Measurements from ENCODE around the gene BAD. TPM values are rescaled to one million over a fixed set of nuclear protein-coding genes. Genes with fewer than 3 reads are reported as not detected.

BAD gene
- total RNA-seq, 2 experiments from 2014 or later: 21.2 to 74.2 TPM

- TF ChIP-seq EZH2phosphoT487 (IDR thresholded peaks at IDR 0.05; ENCODE audit: borderline replicate concordance, low read depth, low read length) (no peak), CTCF (conservative IDR thresholded peaks at IDR 0.05; ENCODE audit: low read length) (no peak)
- Histone ChIP-seq H3K4me1 (ENCODE audit: insufficient read depth, low read length, poor library complexity, severe bottlenecking) (no peaks in the 10 kb centered on the region), H4K20me1 (ENCODE audit: insufficient read depth, low read length) (no peaks in the 10 kb centered on the region), H3K36me3 (ENCODE audit: insufficient read depth, low read length) (no peaks in the 10 kb centered on the region), H3K79me2 (ENCODE audit: insufficient read depth, low read depth, low read length) (no peaks in the 10 kb centered on the region), H3K9me3 (ENCODE audit: low read length) (no peaks in the 10 kb centered on the region), H3K4me2 (ENCODE audit: low read length) (no peak overlapping the region), H3K27ac (ENCODE audit: low read depth, low read length, poor library complexity, severe bottlenecking) (no peak overlapping the region), H2AFZ (ENCODE audit: low read length) (no peak overlapping the region), H3K4me3 (ENCODE audit: low read depth, low read length, poor library complexity, severe bottlenecking) (no peak overlapping the region), H3K9me2 (ENCODE audit: insufficient read depth, low read length) (no peaks in the 10 kb centered on the region)
- no peak for DNase-seq (ENCODE audit: low spot score)
- no TSS peak for BruUV-seq (replicated peaks)
- CTCF ChIA-PET (ENCODE audit: unreplicated experiment): no interaction called here
- intact Hi-C loops (cut with micrococcal nuclease; ENCODE audit: unreplicated experiment): no loop called here
- POLR2A ChIA-PET: no interaction called here
Measured at GRCh38 chr11:64294774-64295173, 10.3 kb upstream of the BAD start.

- H3K36me3 ChIP-seq (ENCODE audit: insufficient read depth, low read length): no peaks in the 10 kb centered on the region
- no peaks in the 10 kb centered on the region for H4K20me1 ChIP-seq (ENCODE audit: insufficient read depth, low read length)
- intact Hi-C loops (cut with micrococcal nuclease; ENCODE audit: unreplicated experiment): no loop called here
- H3K4me2 ChIP-seq (ENCODE audit: low read length): no peak overlapping the region
- ChIA-PET CTCF (ENCODE audit: unreplicated experiment) (no interaction called here), POLR2A (no interaction called here)
- no peaks in the 10 kb centered on the region for H3K9me3 ChIP-seq (ENCODE audit: low read length)
- H3K4me3 ChIP-seq (ENCODE audit: low read depth, low read length, poor library complexity, severe bottlenecking): no peak overlapping the region
- BruUV-seq (replicated peaks): no TSS peak
- no peaks in the 10 kb centered on the region for H3K9me2 ChIP-seq (ENCODE audit: insufficient read depth, low read length)
- no peaks in the 10 kb centered on the region for H3K4me1 ChIP-seq (ENCODE audit: insufficient read depth, low read length, poor library complexity, severe bottlenecking)
- no peak overlapping the region for H2AFZ ChIP-seq (ENCODE audit: low read length)
- no peaks in the 10 kb centered on the region for H3K79me2 ChIP-seq (ENCODE audit: insufficient read depth, low read depth, low read length)
- H3K27ac ChIP-seq (ENCODE audit: low read depth, low read length, poor library complexity, severe bottlenecking): no peak overlapping the region
- no peak for TF ChIP-seq EZH2phosphoT487 (IDR thresholded peaks at IDR 0.05; ENCODE audit: borderline replicate concordance, low read depth, low read length)
- TF ChIP-seq CTCF (conservative IDR thresholded peaks at IDR 0.05; ENCODE audit: low read length): no peak
- DNase-seq (ENCODE audit: low spot score): no peak
Measured at GRCh38 chr11:64292460-64293254, 8.2 kb upstream of the BAD start.

GRCh38 chr11:64291752-64292459 lies 7.4 kb upstream of the BAD start:
- H3K4me1 ChIP-seq (ENCODE audit: insufficient read depth, low read length, poor library complexity, severe bottlenecking): no peaks in the 10 kb centered on the region
- no peak overlapping the region for H3K4me3 ChIP-seq (ENCODE audit: low read depth, low read length, poor library complexity, severe bottlenecking)
- TF ChIP-seq CTCF (conservative IDR thresholded peaks at IDR 0.05; ENCODE audit: low read length): no peak
- TF ChIP-seq EZH2phosphoT487 (IDR thresholded peaks at IDR 0.05; ENCODE audit: borderline replicate concordance, low read depth, low read length): no peak

More at GRCh38 chr11:64291752-64292459, 7.4 kb upstream of the BAD start:
- no peaks in the 10 kb centered on the region for H3K79me2 ChIP-seq (ENCODE audit: insufficient read depth, low read depth, low read length)
- no peak overlapping the region for H2AFZ ChIP-seq (ENCODE audit: low read length)
- DNase-seq (ENCODE audit: low spot score): no peak
- no peaks in the 10 kb centered on the region for H3K36me3 ChIP-seq (ENCODE audit: insufficient read depth, low read length)
- H3K9me2 ChIP-seq (ENCODE audit: insufficient read depth, low read length): no peaks in the 10 kb centered on the region
- BruUV-seq (replicated peaks): no TSS peak
- H4K20me1 ChIP-seq (ENCODE audit: insufficient read depth, low read length): no peaks in the 10 kb centered on the region
- no peaks in the 10 kb centered on the region for H3K9me3 ChIP-seq (ENCODE audit: low read length)
- intact Hi-C loops (cut with micrococcal nuclease; ENCODE audit: unreplicated experiment): no loop called here
- ChIA-PET POLR2A (no interaction called here), CTCF (ENCODE audit: unreplicated experiment) (no interaction called here)
- H3K27ac ChIP-seq (ENCODE audit: low read depth, low read length, poor library complexity, severe bottlenecking): no peak overlapping the region
- H3K4me2 ChIP-seq (ENCODE audit: low read length): no peak overlapping the region

Data from OCI-LY7 (cell line).